HG02642 (cell line): ENCODE measurements around the gene COCH.

ENCODE experiments used
- ATAC-seq: cut with Tn5 transposase; IDR thresholded peaks from one replicate; pipeline ENCODE4 v1.9.1; 2021; ENCODE audit warnings: mild to moderate bottlenecking; ENCODE audit not compliant: unreplicated experiment, poor library complexity

Gene COCH

GRCh38 chr14:30874120-30874998 lies at the start of gene COCH:
Gene COCH, plus strand, starts transcription at chr14:30874559. Its CDS starts 380 bp downstream, at chr14:30874939.
- ATAC-seq, result peak; percentile 80

GRCh38 chr14:30826070-30826469 lies 48.3 kb upstream of the COCH start:
- no peak for ATAC-seq

- no peak for ATAC-seq
Observed at GRCh38 chr14:30829853-30830252, 44.5 kb upstream of the COCH start.

GRCh38 chr14:30834353-30834752 lies 40.0 kb upstream of the COCH start:
- no peak for ATAC-seq

GRCh38 chr14:30838351-30838750 lies 36.0 kb upstream of the COCH start:
- no peak for ATAC-seq

- ATAC-seq, result no peak
Observed at GRCh38 chr14:30840086-30840779, 34.1 kb upstream of the COCH start.

GRCh38 chr14:30842431-30842830 lies 31.9 kb upstream of the COCH start:
- no peak for ATAC-seq

- no peak for ATAC-seq
Observed at GRCh38 chr14:30848449-30849240, 25.7 kb upstream of the COCH start.

- peak; percentile 94 for ATAC-seq
Observed at GRCh38 chr14:30849354-30849753, 25.0 kb upstream of the COCH start.

- ATAC-seq, result no peak
Observed at GRCh38 chr14:30849983-30850382, 24.4 kb upstream of the COCH start.

- no peak for ATAC-seq
Observed at GRCh38 chr14:30853946-30854345, 20.4 kb upstream of the COCH start.

- peak; percentile 41 for ATAC-seq
Observed at GRCh38 chr14:30854492-30854891, 19.9 kb upstream of the COCH start.

GRCh38 chr14:30855345-30856037 lies 18.9 kb upstream of the COCH start:
- peak; percentile 64 for ATAC-seq

GRCh38 chr14:30861200-30861599 lies 13.2 kb upstream of the COCH start:
- ATAC-seq, result no peak

- no peak for ATAC-seq
Observed at GRCh38 chr14:30864934-30865333, 9.4 kb upstream of the COCH start.

- ATAC-seq, result no peak
Observed at GRCh38 chr14:30868736-30869135, 5.6 kb upstream of the COCH start.

GRCh38 chr14:30869551-30870155 lies 4.7 kb upstream of the COCH start:
- ATAC-seq, result no peak

- ATAC-seq, result no peak
Observed at GRCh38 chr14:30872602-30873001, 1.8 kb upstream of the COCH start.

GRCh38 chr14:30873308-30874119 lies 845 bp upstream of the COCH start:
- no peak for ATAC-seq
